GM20000 (cell line): ENCODE measurements around the gene KIFC3.
A peak's percentile ranks its signal among the peaks of the same experiment; 100 is the strongest.
"Not testable (repeated sequence)": the region's sequence is repeated elsewhere in the genome, so short reads cannot be mapped to it uniquely, and the experiment has no call there.

Experiments
- DNase-seq: peaks from one replicate; pipeline ENCODE4 v3.0.0; 2012; ENCODE audit warnings: low spot score
- TF ChIP-seq, protein P1 (sequence below): IDR thresholded peaks from 2 replicates; pipeline ENCODE4 v1.5.1; 2012; ENCODE audit warnings: mild to moderate bottlenecking, control low read depth; ENCODE audit errors: extremely low read depth, missing control alignments

KIFC3 gene

DNA sequence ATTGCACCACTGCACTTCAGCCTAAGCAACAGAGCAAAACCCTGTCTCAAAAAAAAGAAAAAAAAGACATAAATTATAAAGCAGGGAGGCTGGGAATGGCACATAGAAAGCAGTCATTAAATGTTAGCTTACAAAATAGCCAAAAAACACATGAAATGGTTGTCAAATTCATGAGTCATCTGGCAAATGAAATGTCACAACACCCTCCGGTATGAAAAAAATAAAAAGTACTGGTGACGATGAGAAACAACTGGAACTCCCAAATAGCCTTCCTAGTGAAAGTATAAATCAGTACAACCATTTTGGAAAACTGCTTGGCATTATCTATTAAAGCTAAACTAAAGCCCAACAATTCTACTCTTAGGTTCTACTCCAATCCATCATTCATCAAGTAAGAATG is 70.3 kb downstream of the KIFC3 start:
- DNase-seq, result no peak
- TF ChIP-seq, protein P1, sequence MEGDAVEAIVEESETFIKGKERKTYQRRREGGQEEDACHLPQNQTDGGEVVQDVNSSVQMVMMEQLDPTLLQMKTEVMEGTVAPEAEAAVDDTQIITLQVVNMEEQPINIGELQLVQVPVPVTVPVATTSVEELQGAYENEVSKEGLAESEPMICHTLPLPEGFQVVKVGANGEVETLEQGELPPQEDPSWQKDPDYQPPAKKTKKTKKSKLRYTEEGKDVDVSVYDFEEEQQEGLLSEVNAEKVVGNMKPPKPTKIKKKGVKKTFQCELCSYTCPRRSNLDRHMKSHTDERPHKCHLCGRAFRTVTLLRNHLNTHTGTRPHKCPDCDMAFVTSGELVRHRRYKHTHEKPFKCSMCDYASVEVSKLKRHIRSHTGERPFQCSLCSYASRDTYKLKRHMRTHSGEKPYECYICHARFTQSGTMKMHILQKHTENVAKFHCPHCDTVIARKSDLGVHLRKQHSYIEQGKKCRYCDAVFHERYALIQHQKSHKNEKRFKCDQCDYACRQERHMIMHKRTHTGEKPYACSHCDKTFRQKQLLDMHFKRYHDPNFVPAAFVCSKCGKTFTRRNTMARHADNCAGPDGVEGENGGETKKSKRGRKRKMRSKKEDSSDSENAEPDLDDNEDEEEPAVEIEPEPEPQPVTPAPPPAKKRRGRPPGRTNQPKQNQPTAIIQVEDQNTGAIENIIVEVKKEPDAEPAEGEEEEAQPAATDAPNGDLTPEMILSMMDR, result no peak

DNA sequence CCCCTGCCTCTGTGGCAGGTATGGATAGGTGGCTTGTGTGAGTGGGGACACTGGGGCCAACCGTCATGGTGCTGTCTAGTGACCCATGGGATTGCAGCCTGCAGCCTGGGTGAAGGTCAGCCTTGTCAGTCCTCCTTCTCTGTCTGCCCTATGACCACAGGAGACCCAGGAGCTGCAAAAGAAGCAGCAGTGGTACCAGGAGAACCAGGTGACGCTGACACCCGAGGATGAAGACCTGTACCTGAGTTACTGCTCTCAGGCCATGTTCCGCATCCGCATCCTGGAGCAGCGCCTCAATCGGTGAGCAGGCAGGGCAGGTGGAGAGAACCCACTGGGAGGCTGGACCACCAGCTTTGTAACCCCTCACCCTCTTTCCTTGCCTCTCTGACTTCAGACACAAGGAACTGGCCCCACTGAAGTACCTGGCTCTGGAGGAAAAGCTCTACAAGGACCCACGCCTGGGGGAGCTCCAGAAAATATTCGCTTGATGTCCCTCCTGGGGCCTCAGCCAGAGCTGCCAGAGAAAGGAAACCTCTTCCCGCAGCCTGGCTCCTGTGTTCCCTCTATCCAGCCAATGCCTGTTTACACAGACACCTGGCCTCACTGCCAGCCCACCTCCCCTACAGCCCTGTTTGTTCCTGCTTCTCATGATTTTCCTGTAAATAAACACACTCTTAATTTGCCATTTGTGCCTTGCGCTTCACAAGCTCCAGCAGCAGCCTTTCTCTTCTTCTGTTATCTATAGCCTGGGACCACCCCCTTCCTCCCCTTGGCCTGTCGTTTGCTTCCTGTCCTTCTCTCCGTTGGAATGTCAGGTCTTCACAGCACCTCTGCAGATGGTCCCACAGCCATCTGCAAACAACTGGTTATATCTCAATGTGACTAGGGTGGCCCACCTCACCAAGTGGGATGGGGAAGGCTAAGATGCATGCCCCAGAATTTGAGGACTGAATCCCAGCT is 71.2 kb downstream of the KIFC3 start:
- TF ChIP-seq, protein P1, result no peak

DNA sequence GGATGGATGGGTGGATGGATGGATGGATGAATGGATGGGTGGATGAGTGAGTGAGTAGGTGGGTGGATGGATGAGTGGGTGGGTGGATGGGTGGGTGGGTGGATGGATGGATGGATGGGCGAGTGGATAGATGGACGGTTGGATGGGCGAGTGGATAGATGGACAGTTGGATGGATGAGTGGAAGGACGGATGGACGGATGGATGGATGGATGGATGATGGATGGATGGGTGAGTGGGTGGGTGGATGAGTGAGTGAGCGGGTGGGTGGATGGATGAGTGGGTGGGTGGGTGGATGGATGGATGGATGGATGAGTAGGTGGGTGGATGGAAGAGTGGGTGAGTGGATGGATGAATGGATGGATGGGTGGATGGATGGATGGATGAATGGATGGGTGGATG is 72.4 kb downstream of the KIFC3 start:
- not testable (repeated sequence) for DNase-seq

More for the DNA sequence above, 71.2 kb downstream of the KIFC3 start:
- no peak for DNase-seq

DNA sequence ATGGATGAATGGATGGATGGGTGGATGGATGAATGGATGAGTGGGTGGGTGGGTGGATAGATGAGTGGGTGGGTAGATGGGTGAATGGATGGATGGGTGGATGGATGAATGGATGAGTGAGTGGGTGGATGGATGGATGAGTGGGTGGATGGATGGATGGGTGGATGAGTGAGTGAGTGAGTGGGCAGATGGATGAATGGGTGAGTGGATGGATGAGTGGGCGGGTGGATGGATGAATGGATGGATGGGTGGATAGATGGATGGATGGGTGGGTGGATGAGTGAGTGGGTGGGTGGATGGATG is 73.2 kb downstream of the KIFC3 start:
- TF ChIP-seq, protein P1, result no peak
- no peak for DNase-seq

DNA sequence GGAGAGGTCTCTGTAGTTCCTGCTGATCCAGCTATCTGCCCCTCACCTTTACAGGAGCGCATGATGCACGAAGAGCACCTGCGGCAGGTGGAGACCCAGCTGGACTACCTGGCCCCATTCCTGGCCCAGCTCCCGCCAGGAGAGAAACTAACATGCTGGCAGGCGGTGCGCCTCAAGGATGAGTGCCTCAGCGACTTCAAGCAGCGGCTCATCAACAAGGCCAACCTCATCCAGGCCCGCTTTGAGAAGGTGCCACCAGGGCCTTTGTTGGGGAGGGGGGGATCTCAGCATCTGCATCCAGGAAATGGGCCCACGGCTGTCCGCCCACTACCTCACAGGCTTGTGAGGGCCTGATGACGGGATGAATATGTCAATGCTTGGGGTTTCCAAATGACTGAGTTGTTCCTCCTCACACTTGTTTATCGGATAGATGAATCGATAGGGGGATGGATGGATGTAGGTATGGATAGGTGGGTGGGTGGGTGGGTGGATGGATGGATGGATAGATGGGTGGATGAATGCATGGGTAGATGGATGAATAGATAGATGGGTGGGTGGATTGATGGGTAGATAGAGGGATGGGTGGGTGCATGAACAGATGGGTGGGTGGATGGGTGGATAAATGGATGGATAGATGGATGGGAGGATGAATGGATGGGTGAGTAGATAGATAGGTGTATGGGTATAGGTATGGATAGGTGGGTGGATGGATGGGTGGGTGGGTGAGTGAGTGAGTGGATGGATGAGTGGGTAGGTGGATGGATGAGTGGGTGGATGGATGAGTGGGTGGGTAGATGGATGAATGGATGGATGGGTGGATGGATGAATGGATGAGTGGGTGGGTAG is 73.7 kb downstream of the KIFC3 start:
- no peak for DNase-seq
- TF ChIP-seq, protein P1, result no peak

DNA sequence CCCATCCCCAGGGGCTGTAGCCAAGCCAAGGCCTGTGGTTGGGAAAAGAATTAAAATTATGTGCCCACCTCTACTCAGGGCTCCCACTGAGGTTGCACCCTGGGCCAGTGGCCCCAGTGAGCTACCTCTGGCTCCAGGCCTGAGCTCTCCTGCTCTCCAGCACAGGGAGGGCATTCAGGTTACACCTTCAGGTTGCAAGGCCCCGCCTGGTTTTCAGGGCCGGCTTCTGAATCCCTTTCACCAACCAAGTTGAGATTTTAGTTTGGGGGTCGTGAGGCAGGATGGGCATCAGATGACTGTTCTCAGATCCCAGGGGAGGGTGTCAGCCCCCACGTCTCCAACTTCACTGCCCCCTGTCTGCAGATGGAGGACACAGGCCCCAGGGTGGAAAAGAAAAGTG is 74.7 kb downstream of the KIFC3 start:
- DNase-seq, result no peak
- TF ChIP-seq, protein P1, result no peak

DNA sequence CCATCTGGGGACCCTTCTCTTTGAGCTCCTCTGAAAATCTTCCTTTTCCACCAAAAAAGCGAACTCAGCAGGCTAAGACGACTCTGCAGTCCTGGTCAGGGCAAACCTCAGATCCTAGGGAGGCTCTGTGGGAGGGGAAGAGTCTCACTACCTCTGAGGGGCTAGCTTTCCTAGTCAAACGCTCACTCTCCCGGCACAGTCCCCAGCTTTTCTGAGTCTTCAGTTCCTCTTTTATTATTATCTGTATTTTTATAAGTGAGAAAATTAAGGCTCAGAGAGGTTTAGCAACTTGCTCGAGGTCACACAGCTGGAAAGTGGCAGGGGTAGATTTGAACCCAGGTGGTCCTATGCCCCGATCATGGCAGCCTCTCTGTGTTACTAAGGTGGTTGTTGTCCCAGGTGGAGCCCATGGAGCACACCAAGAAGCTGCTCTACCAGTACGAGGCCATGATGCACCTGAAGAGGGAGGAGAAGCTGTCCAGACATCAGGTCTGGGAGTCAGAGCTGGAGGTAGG is 75.8 kb downstream of the KIFC3 start:
- peak; percentile 2 for DNase-seq
- TF ChIP-seq, protein P1, result no peak
